Non-pigmented ciliary epithelial cell (primary cell): ENCODE measurements around the gene PCDHA12.
"Not testable (repeated sequence)": the region's sequence is repeated elsewhere in the genome, so short reads cannot be mapped to it uniquely, and the experiment has no call there.

ENCODE experiments used
- DNase-seq: peaks from one replicate; pipeline ENCODE4 v3.0.0-alpha.2; 2010; ENCODE audit warnings: low read depth

Gene PCDHA12, protein sequence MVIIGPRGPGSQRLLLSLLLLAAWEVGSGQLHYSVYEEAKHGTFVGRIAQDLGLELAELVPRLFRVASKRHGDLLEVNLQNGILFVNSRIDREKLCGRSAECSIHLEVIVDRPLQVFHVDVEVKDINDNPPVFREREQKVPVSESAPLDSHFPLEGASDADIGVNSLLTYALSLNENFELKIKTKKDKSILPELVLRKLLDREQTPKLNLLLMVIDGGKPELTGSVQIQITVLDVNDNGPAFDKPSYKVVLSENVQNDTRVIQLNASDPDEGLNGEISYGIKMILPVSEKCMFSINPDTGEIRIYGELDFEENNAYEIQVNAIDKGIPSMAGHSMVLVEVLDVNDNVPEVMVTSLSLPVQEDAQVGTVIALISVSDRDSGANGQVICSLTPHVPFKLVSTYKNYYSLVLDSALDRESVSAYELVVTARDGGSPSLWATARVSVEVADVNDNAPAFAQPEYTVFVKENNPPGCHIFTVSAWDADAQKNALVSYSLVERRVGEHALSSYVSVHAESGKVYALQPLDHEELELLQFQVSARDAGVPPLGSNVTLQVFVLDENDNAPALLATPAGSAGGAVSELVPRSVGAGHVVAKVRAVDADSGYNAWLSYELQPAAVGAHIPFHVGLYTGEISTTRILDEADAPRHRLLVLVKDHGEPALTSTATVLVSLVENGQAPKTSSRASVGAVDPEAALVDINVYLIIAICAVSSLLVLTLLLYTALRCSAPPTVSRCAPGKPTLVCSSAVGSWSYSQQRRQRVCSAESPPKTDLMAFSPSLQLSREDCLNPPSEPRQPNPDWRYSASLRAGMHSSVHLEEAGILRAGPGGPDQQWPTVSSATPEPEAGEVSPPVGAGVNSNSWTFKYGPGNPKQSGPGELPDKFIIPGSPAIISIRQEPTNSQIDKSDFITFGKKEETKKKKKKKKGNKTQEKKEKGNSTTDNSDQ

DNA sequence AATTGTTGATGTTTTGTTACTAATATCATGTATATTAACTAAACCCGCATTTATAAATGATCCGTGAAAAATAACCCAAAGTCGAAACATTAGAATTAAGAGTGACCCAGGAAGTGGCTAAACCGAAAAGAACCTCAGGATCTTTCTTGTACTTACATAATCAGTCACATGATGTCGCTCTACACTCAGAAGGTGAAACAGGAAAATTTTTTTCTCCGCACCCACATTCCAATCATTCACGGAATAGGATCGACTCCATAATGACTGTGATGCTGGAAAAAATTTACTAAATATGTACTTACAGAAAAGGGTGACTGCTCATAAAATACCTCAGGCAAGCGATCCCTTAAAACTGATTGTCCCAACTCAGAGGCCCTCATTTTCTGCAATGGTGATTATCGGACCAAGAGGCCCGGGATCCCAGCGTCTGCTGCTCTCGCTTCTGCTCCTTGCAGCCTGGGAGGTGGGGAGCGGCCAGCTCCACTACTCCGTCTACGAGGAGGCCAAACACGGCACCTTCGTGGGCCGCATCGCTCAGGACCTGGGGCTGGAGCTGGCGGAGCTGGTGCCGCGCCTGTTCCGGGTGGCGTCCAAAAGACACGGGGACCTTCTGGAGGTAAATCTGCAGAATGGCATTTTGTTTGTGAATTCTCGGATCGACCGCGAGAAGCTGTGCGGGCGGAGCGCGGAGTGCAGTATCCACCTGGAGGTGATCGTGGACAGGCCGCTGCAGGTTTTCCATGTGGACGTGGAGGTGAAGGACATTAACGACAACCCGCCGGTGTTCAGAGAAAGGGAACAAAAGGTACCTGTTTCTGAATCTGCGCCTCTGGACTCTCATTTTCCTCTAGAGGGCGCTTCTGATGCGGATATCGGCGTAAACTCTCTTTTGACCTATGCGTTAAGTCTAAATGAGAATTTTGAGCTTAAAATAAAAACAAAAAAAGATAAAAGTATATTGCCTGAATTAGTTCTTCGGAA, at the start of gene PCDHA12:
TSS of gene PCDHA12 (plus strand) at position 224 of the 981 bp plus-strand sequence. CDS start at position 389, 165 bp downstream.
- no peak for DNase-seq

DNA sequence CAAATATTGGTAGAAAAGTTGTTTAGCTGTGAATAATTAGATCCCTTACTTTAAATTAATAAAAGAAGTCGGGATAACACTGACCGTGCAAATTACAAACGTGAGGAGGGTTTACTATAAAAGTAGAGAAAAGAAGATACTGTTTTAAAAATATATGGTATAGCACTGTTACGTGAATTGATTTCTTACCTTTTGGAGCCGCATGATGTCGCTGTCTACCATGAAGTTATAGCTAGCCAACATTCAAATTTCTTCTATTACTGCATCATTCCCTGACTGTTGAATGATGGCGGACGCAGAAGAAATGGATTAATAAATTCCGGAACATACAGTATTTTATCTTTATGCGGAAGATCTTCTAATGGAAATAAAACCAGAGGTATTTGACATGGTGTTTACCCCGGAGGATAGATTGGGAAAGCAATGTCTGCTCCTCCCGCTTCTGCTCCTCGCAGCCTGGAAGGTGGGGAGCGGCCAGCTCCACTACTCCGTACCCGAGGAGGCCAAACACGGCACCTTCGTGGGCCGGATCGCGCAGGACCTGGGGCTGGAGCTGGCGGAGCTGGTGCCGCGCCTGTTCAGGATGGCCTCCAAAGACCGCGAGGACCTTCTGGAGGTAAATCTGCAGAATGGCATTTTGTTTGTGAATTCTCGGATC, 47.3 kb upstream of the PCDHA12 start, which contains the start of gene PCDHA6:
TSS of gene PCDHA6 (plus strand) at position 257 of the 658 bp plus-strand sequence. CDS start at position 389, 132 bp downstream.
- no peak for DNase-seq

DNA sequence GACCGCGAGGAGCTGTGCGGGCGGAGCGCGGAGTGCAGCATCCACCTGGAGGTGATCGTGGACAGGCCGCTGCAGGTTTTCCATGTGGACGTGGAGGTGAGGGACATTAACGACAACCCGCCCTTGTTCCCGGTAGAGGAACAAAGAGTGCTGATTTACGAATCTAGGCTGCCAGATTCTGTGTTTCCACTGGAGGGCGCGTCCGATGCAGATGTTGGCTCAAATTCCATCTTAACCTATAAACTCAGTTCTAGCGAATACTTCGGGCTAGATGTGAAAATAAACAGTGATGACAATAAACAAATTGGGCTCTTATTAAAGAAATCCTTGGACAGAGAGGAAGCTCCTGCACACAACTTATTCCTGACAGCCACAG, 46.8 kb upstream of the PCDHA12 start:
- no peak for DNase-seq

DNA sequence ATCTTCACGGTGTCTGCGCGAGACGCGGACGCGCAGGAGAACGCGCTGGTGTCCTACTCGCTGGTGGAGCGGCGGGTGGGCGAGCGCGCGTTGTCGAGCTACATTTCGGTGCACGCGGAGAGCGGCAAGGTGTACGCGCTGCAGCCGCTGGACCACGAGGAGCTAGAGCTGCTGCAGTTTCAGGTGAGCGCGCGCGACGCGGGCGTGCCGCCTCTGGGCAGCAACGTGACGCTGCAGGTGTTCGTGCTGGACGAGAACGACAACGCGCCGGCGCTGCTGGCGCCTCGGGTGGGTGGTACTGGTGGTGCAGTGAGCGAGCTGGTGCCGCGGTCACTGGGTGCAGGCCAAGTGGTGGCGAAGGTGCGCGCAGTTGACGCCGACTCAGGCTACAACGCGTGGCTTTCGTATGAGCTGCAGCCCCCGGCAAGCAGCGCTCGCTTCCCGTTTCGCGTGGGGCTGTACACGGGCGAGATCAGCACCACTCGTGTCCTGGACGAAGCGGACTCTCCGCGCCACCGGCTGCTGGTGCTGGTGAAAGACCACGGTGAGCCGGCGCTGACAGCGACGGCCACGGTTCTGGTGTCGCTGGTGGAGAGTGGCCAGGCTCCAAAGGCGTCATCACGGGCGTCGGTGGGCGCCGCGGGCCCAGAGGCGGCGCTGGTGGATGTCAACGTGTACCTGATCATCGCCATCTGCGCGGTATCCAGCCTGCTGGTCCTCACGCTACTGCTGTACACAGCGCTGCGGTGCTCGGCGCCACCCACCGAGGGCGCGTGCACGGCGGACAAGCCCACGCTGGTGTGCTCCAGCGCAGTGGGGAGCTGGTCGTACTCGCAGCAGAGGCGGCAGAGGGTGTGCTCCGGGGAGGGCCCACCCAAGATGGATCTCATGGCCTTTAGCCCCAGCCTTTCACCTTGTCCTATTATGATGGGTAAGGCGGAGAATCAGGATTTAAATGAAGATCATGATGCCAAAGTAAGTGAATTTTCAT, 45.3 kb upstream of the PCDHA12 start:
- DNase-seq = not testable (repeated sequence)

DNA sequence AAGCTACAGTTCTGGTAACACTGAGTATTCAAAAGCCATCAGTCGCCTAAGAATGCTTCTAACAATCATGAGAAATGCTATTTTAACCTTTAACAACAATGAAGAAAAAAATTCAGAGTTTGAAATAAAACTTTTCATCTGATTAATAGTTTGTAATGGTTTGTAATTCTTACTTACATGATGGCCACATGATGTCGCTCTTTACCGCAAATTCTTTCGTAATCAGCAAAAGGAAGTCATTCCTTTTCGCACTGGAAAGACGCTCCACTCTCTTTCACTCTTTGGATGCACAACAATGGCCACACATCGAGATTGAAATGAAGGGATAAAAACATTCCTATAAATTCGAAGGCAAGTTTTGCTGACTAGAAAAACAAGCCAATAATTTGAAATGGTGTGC, 41.1 kb upstream of the PCDHA12 start, which contains the start of gene PCDHA7:
TSS of gene PCDHA7 (plus strand) at position 277 of the 400 bp plus-strand sequence. CDS start at position 392, 115 bp downstream.
- no peak for DNase-seq

DNA sequence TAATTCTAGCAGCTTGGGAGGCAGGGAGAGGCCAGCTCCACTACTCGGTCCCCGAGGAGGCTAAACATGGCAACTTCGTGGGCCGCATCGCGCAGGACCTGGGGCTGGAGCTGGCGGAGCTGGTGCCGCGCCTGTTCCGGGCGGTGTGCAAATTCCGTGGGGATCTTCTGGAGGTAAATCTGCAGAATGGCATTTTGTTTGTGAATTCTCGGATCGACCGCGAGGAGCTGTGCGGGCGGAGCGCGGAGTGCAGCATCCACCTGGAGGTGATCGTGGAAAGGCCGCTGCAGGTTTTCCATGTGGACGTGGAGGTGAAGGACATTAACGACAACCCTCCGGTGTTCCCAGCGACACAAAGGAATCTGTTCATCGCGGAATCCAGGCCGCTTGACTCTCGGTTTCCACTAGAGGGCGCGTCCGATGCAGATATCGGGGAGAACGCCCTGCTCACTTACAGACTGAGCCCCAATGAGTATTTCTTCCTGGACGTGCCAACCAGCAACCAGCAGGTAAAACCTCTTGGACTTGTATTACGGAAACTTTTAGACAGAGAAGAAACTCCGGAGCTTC, 40.6 kb upstream of the PCDHA12 start:
- DNase-seq = not testable (repeated sequence)

DNA sequence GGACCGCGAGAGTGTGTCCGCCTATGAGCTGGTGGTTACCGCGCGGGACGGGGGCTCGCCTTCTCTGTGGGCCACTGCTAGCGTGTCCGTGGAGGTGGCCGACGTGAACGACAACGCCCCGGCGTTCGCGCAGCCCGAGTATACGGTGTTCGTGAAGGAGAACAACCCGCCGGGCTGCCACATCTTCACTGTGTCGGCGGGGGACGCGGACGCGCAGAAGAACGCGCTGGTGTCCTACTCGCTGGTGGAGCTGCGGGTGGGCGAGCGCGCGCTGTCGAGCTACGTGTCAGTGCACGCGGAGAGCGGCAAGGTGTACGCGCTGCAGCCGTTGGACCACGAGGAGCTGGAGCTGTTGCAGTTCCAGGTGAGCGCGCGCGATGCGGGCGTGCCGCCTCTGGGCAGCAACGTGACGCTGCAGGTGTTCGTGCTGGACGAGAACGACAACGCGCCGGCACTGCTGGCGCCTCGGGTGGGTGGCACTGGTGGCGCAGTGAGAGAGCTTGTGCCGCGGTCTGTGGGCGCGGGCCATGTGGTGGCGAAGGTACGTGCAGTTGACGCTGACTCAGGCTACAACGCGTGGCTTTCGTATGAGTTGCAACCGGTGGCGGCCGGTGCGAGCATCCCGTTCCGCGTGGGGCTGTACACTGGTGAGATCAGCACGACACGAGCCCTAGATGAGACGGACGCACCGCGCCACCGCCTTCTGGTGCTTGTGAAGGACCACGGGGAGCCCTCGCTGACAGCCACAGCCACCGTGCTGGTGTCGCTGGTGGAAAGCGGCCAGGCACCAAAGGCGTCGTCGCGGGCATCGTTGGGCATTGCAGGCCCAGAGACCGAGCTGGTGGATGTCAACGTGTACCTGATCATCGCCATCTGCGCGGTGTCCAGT, 39.2 kb upstream of the PCDHA12 start:
- DNase-seq = no peak

DNA sequence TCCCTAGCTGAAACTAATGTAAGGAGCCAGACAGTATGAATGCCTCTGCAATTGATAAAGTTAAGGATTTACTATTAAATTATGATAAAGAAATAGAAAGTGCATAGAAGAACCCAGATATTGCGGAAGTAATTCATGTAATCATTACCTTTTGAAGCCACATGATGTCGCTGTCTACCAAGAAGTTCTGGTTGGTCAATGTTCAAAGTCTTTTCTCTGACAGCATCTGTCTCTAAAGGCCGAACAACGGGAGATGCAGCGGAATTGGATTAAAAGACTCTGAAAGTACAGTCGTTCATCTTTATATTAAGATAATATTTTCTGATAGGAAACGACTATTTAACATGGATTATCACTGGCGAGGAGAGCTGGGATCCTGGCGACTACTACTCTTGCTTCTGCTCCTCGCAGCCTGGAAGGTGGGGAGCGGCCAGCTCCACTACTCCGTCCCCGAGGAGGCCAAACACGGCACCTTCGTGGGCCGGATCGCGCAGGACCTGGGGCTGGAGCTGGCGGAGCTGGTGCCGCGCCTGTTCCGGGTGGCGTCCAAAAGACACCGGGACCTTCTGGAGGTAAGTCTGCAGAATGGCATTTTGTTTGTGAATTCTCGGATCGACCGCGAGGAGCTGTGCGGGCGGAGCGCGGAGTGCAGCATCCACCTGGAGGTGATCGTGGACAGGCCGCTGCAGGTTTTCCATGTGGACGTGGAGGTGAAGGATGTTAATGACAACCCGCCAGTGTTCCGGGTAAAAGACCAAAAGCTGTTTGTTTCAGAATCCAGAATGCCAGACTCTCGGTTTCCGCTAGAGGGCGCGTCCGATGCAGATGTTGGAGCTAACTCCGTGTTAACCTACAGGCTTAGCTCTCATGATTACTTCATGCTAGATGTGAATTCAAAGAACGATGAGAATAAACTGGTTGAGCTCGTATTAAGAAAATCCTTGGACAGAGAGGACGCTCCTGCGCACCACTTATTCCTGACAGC, 33.8 kb upstream of the PCDHA12 start, which contains the start of gene PCDHA8:
TSS of gene PCDHA8 (plus strand) at position 210 of the 985 bp plus-strand sequence. CDS start at position 345, 135 bp downstream.
- DNase-seq = no peak

DNA sequence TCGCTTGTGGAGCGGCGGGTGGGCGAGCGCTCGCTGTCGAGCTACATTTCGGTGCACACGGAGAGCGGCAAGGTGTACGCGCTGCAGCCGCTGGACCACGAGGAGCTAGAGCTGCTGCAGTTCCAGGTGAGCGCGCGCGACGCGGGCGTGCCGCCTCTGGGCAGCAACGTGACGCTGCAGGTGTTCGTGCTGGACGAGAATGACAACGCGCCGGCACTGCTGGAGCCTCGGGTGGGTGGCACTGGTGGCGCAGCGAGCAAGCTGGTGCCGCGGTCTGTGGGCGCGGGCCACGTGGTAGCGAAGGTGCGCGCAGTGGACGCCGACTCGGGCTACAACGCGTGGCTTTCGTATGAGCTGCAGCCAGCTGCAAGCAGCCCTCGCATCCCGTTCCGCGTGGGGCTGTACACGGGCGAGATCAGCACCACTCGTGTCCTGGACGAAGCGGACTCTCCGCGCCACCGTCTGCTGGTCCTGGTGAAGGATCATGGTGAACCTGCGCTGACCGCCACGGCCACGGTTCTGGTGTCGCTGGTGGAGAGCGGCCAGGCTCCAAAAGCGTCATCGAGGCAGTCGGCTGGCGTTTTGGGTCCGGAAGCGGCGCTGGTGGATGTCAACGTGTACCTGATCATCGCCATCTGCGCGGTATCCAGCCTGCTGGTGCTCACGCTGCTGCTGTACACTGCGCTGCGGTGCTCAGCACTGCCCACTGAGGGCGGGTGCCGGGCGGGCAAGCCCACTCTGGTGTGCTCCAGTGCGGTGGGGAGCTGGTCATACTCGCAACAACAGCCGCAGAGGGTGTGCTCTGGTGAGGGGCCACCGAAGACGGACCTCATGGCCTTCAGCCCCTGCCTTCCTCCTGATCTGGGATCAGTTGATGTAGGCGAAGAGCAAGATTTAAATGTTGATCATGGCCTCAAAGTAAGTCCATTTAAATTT, 32.0 kb upstream of the PCDHA12 start:
- DNase-seq = no peak

DNA sequence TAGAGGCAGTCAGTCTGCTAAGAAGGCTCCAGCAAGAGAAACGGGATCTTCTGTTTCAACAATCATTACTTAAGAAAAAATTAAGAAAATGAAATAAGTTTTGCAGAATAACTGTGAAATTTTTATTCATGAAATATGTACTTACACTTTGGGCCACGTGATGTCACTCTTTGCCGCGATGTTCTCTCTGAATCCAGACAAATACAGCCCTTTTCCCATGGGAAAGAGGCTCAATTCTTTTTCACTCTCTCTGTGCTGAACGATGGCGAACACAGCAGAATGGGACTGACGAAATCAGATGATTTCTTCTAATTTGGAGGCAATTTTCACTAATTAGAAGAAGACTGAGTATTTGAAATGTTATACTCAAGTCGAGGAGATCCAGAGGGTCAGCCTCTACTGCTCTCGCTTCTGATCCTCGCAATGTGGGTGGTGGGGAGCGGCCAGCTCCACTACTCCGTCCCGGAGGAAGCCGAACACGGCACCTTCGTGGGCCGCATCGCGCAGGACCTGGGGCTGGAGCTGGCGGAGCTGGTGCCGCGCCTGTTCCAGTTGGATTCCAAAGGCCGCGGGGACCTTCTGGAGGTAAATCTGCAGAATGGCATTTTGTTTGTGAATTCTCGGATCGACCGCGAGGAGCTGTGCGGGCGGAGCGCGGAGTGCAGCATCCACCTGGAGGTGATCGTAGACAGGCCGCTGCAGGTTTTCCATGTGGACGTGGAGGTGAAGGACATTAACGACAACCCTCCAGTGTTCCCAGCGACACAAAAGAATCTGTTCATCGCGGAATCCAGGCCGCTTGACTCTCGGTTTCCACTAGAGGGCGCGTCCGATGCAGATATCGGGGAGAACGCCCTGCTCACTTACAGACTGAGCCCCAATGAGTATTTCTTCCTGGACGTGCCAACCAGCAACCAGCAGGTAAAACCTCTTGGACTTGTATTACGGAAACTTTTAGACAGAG, 26.7 kb upstream of the PCDHA12 start, which contains the start of gene PCDHA9:
TSS of gene PCDHA9 (plus strand) at position 244 of the 964 bp plus-strand sequence. CDS start at position 358, 114 bp downstream.
- DNase-seq = not testable (repeated sequence)

DNA sequence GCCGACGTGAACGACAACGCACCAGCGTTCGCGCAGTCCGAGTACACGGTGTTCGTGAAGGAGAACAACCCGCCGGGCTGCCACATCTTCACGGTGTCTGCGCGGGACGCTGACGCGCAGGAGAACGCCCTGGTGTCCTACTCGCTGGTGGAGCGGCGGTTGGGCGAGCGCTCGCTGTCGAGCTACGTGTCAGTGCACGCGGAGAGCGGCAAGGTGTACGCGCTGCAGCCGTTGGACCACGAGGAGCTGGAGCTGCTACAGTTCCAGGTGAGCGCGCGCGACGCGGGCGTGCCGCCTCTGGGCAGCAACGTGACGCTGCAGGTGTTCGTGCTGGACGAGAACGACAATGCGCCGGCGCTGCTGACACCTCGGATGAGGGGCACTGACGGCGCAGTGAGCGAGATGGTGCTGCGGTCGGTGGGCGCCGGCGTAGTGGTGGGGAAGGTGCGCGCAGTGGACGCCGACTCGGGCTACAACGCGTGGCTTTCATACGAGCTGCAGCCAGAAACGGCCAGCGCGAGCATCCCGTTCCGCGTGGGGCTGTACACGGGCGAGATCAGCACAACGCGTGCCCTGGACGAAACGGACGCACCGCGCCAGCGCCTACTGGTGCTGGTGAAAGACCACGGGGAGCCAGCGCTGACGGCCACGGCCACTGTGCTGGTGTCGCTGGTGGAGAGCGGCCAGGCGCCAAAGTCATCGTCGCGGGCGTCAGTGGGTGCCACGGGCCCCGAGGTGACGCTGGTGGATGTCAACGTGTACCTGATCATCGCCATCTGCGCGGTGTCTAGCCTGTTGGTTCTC, 25.1 kb upstream of the PCDHA12 start:
- DNase-seq = not testable (repeated sequence)

DNA sequence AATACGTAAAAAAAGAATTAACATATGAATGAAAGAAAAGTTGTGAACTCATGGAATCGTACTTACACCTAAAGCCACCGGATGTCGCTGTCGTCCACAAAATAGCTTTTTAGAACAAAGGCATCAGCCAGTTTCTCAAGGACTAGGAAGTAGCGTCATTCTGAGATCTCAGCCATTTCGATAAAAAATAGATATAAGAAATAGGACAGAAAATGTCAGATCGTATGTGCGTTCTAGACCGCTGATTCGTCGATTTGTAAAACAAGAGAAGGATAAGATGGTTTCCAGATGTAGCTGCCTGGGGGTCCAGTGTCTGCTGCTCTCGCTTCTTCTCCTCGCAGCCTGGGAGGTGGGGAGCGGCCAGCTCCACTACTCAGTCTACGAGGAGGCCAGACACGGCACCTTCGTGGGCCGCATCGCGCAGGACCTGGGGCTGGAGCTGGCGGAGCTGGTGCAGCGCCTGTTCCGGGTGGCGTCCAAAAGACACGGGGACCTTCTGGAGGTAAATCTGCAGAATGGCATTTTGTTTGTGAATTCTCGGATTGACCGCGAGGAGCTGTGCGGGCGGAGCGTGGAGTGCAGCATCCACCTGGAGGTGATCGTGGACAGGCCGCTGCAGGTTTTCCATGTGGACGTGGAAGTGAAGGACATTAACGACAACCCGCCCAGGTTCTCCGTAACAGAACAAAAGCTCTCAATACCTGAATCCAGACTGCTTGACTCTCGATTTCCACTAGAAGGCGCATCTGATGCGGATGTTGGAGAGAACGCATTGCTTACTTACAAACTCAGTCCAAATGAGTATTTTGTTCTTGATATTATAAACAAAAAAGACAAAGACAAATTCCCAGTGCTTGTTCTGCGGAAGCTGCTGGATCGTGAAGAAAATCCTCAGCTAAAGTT, 19.1 kb upstream of the PCDHA12 start, which contains the start of gene PCDHA10:
TSS of gene PCDHA10 (plus strand) at position 126 of the 903 bp plus-strand sequence. CDS start at position 278, 152 bp downstream.
- DNase-seq = no peak
